CD1c-positive myeloid dendritic cell (primary cell): ENCODE results near the gene CCDC93.

ENCODE experiments used
- DNase-seq: peaks from one replicate; pipeline ENCODE4 v3.0.0-alpha.2; 2016; ENCODE audit errors: extremely low spot score

CCDC93 gene, protein sequence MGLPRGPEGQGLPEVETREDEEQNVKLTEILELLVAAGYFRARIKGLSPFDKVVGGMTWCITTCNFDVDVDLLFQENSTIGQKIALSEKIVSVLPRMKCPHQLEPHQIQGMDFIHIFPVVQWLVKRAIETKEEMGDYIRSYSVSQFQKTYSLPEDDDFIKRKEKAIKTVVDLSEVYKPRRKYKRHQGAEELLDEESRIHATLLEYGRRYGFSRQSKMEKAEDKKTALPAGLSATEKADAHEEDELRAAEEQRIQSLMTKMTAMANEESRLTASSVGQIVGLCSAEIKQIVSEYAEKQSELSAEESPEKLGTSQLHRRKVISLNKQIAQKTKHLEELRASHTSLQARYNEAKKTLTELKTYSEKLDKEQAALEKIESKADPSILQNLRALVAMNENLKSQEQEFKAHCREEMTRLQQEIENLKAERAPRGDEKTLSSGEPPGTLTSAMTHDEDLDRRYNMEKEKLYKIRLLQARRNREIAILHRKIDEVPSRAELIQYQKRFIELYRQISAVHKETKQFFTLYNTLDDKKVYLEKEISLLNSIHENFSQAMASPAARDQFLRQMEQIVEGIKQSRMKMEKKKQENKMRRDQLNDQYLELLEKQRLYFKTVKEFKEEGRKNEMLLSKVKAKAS

DNA sequence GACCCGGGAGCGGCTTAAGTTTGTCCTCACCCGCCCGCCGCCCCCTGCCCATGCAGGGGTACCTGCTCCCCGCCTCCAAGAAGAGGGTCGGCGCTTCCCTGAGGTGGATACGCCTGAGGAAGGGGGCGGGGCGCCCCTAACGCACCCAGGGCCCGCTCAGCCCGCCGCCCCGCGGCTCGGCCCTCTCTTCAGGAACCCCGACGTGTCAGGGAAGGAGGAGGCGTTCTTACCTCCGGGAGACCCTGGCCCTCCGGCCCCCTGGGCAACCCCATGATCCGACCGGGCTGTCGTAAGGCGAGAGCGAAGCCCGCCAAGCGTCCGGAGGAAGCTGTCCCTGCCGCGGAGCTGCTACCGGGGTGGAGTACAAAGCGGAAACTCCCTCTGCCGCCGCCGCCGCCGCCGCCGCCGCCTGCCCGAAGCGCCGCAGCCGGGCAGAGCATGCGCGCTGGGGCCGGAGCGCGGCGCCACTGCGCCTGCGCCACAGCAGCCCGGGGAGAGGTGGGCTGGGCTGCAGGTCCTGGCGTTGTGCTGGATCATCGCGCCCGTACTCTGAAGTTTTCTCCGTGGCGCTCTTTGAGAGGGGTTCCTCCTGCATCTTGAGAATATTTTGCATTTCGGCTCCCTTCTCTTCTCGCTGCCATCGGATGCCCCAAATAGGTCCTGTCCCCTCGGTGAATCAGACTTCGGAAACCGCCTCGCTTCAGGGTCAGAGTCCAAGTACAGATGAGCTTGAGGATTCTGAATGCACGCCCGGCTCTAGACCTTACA lies at the start of gene CCDC93:
Gene CCDC93, minus strand, starts transcription at position 347 of the 768 bp plus-strand sequence. Its CDS starts 75 bp downstream, at position 272.
- peak; percentile 95 for DNase-seq

DNA sequence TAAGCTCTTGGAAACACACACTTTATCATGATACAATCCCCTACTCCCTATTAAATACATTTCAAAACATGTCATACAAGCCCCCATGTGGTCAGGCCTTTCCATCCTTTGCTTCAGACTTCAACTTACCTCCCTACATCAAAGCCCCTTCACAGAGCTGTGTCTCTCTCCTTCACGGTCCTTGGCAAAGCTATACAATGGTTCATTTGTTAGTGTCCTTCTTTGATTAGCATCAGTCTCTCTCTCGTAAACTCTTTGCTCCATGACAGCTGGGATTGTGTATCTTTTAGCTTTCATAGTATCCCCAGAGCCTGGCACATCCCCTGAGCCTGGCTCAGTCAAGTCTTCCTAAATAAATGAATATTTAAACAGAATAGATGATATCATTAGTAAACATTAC lies 48.8 kb upstream of the CCDC93 start:
- no peak for DNase-seq

DNA sequence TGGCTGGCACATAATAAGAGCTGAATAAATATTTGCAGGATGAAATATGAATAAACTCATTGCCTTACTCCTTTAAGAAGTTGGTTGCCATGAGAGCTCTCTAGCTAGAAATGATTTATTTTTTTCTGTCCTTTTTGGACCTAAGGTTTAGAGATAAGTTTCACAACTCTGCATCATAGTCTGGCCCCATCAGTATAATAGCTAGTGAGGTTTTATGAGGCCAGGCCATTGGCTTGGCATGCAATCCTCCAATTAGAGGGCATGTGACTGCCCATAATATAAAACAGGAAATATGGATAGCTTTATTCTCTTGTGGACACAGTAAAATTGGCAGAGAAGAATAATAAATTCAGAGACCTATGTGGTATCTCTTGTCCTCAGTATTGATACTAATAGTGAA lies 48.2 kb upstream of the CCDC93 start:
- no peak for DNase-seq

DNA sequence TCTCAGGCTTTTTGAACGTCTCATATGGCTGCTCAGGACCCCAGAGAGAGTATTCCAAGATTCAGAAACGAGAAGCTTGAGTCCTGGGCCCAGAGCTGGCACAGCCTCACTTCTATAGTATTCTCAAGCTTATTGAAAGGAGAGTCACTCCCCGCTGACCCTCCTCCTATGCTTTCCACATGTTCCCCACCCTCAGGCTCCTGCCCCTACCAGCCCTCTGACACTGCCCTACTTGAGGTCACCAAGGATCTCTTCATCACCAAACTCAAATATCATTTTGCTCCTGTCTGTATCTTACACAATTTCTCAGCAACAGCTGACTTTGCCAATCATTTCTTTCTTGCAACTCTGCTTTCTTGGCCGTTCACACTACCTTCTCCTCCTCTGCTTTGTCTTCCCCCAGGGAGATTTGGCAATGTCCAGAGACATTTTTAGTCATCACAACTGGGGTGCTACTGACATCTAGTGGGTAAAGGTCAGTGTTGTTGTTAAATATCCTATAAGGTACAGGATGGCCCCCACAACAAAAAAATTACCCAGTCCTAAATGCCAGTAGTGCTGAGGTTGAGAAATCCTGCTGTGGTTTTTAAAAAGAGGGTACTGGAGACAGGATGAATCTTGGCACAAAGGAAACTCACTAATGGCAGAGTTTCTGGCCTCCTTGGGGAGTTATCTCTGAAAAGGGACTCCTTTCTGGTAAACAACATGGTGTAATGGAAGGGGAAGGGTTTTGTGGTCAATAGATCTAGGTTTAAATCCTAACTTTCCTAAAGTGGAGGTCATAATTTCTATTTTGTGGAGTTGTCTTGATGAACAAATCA lies 47.5 kb upstream of the CCDC93 start:
- peak; percentile 84 for DNase-seq

DNA sequence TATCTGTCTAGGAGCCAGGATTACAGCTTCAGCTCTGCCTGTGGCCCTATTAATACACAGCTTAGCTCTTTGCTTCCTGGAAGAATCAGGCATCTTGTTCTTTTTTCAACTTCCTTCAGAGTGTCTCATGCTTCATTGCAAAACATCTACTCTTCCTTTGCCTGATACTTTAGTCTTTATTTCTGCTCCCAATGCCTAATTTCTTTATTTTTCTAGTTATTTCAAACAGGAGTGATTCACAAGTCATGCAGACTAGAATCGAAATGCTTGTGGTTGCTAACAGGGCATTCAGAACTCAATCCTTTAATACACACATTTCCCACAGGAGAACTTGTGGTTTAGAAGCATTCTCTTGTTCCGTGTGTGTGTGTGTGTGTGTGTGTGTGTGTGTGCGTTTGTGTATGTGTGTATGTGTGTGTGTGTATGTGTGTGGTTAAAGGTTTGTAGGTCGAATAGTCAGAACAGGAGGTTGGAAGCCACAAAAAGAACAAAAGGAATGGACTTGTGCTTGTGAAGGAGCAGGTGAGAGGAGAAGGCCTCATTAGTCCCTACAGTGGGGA lies 46.1 kb upstream of the CCDC93 start:
- peak; percentile 18 for DNase-seq

DNA sequence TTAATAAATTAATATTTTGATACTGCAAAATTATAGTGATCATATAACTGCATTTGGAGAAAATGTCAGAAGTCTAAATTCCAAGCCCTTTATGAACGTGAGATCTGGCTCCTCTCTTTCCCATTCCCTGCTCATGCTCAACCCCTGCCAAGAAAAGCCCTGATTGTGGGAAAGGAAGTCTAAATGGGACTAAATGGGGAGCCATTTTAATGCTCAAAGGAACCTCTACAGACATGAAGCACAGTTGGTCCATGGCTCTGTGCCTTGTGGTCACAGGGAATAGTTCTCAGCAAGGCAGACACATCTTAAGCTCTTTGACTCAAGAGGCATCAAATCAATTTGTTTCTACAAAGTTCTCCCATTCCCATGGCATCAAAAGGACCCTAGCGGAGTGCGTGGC lies 45.1 kb upstream of the CCDC93 start:
- DNase-seq: no peak

DNA sequence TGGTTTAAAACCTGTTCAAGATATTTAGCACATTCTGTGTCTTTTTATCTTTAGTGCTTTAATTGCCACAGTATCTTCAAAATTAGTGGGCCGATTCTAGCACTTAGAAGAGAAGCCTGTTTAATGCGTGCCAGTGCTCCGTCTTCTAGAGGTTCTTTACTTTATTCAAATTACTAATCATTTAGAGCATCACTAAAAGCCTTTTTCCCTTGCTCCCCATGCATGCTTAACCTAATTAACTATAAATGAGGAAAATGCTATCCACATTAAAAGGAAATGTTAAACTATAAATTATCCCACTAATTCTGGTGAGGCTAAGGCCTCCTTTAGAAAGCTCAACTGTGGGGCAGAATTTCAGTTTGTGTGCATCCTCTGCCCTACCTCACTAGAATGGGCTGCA lies 42.9 kb upstream of the CCDC93 start:
- DNase-seq: no peak

DNA sequence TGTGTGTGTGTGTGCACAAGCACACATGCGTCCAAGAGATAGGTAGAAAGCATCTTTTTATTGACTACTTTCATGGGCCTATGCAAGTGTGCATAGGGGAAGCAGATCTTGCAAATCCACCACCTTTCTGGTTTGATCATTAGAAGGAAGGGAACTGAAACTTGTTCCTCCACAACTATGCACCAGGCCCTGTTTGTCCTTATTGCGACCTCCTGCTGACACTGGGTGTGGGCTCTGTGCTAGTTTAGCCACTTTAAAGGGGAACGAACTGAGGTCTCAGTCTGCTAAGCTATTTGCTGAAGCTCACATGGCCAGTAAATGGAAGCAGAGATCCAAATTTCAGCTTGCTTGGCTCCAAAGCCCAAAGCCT lies 42.3 kb upstream of the CCDC93 start:
- DNase-seq: peak; percentile 87

DNA sequence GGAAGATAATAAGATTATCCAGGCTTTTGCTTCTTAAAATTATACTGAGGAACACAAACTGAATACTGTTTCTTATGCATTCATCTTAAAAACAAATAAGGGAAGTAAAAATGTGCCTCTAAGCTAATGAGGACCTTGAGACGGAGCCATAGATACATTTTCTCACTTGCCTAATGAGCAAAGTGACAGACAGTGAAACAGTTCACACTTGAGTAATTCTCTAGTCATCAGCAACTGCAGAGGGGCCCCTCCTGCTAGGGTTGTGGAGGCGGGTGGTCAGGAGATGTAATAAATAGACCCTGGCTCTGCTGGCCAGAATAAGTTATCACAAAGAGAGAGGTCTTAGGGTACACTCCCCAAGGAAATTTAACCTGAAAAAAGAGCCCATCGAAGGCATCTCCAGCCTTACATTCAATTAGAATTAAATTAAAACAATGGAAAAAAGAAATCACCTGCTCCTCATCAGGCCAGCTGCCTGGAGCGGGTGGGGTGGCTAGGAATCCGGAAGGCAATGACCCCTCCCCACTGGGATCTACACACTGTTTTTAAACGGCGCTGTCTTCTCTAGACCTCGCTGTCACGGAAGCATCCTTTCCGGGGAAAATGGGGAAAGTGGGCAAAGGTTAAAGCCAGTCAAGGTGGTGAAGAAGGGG lies 41.8 kb upstream of the CCDC93 start:
- peak; percentile 45 for DNase-seq

DNA sequence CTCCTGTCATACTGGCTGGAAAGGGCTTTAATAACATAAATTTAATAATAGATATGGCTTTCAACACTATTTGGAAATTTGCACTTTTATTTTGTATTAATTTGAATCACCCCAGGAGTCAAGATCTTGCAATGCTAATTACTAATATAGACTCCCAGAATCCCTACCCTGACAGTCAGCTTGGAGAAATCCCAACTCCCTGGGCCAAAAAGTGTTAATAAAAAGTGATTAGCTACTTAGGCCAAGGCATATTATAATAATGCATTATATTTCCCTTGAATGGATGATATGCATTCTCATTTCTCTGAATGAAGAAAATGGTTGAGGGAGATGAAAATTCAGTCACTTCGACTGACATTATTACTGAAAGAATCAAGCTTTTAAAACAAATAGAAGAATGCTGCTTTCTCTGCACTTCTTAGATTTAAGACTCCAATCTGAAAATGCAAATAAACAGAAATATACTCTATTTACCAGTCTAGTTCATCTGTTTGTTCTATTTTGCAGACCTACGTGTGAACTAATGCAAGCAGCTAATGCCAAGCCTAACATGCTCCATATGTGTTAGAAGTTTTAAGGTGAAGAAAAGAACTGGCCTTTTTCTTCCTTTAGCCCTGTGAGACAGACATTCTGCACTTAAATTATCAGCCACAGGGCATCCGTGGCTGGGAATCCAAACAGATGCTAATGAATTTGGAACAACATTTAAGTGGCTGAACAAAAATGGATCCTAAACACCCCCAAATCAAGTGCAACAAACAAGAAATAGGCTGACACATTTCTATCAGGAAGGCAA lies 40.5 kb upstream of the CCDC93 start:
- DNase-seq: no peak

DNA sequence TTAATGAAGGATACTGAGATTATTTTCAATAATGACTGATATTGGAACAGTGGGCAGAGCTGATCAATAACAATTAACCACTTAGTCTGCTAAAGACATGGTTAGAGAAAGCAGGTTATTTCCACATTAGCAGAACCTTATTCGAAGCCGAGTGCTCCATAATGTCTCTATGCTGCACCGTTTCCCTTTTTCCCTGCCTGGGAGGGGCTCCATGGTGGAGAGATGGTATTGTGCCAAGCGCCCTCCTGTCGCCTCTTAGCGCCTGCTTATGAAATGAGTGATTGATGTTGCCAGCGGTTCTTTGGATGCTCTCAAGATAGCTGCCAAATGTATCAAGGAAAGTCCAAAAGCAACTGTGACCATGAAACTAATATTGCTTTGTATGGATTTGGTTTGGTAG lies 39.8 kb upstream of the CCDC93 start:
- no peak for DNase-seq

DNA sequence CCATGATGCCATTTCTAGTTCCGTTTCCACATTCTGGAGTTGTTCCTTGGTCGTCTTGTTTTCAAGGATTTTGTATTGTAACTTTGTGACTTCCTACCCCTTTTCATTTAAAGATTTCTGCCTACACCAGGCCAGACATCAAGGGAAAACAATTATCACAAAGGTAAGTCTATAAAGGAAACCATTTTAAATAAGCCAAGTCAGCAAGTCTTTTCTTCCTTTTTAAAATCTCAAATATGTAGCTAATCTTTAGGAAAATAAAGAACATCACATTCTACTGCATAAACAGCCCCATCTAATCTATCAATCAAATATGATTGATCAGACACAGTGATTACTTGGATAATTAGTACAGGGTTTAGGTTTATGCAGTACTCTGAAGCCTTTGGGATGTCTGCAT lies 38.6 kb upstream of the CCDC93 start:
- DNase-seq: no peak

DNA sequence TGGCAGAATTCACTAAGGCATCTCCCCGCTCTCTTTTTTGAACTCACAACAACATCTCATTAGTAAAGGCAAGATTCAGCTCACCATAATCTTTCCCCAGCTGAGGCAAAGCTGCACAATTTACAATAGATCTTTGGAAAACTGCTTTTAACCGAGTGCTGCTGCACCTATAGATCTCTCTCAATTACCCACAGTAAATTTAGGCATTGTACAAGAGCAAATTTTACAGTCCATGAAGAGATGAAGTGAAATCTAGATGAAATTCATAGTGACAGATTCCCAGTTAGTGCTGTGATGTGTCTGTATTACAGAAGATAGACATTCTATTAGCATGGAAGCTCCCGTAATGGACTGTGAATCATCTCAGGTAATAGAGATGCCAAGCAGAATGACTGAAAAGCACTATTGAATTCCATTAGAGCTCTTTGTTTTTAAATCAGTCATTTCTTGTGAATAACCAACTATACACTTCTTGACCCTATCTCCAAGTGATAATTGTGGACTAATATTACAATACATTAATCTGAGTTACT lies 38.0 kb upstream of the CCDC93 start:
- DNase-seq: no peak

DNA sequence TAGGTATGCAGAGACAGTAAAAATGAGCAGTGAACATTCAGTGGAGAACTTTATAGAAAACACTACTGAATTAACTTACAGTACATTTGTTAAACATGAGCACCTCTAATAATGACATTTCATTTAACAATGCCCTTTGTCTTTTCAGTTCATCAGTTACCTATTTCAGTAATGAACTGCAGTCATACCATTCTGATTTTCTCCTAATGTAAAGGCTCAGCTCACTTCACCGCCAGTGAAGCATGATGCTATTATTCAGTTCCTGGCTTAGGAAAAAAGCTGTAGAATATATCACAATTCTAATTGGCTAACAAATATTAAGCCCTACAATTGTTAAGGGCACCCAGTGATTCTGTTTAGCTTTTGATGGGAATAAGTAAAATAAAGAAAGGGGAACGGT lies 37.1 kb upstream of the CCDC93 start:
- DNase-seq: no peak

DNA sequence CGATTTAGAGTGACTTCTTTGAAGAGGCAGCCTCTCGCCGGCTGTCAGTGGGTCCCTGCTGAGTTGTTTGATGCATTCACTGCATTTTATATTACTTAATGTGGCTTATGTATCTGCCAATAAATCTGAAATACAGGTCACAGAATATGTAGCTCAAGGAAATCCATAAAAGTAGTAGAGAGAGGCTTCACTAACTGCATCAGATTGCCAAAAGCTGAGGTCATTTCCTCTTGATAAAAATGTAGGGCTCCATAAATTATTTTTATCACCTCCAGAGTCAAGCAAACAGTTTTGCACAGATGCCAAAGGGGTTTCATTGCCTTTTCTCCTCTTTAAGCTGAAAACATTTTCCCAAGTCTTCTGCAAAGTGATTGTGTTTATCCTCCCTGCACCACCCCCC lies 36.5 kb upstream of the CCDC93 start:
- DNase-seq: no peak

DNA sequence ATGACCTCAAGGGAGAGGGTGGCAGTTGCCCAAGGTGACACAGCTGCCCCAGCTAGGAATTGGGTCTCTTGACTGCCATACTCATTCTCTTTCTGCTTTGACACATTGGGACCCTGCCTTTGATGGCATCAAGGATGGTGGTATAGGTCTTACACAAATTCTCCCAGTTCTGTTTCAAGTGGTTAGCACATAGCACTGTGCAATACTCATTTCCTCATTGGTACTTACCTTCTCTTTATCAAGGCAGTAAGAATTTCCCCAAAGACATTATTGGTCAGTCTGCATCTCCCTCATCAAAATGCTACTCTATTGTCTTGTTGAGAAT lies 35.9 kb upstream of the CCDC93 start:
- DNase-seq: peak; percentile 34

DNA sequence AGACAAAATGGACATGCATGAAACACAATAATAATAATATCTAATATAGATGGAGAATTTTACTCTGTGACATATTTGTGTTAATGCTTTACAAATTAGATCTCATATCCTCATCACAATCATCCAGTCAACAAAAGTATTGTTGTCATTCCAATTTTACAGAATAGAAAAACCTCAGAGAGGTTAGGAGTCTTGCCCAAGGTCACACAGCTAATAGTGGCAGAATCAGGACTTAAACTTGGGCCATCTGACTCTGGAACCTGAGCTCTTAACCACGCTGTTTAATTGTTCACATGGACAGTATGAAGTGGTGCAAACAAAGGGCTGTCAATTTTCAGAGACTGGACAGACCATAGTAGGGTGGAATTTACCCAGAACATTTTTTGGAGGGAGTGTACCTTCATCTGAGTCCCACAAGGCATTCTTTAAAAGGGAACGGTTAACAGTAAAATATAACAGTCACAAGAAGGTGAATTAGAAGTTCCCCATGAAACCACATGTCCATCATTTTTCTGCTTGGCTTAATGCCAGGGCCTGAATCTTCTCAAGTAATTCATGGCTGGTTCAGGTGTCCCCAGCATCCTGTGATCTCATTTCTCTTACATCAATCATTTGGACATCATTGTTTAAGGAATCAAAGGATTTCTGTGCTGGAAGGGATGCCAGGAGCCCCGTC lies 35.4 kb upstream of the CCDC93 start:
- no peak for DNase-seq

DNA sequence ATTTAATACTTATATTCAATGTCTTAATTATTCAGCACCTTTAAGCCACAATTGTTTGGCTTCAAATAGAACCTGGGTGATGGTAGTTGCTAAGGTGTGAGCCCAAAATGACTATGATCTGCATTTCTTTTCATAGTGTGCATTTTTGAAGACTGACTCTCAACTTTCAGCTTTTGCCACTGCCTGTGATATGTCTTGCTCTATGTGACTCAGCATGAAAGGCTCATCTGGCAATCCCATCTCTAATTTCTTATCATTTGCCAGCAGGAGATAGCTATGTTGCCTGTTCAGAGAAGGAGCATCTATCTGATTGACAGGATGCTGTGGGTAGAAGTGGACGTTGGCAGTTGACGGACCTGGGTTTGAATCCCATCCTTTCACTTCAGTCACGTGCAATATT lies 34.5 kb upstream of the CCDC93 start:
- no peak for DNase-seq

DNA sequence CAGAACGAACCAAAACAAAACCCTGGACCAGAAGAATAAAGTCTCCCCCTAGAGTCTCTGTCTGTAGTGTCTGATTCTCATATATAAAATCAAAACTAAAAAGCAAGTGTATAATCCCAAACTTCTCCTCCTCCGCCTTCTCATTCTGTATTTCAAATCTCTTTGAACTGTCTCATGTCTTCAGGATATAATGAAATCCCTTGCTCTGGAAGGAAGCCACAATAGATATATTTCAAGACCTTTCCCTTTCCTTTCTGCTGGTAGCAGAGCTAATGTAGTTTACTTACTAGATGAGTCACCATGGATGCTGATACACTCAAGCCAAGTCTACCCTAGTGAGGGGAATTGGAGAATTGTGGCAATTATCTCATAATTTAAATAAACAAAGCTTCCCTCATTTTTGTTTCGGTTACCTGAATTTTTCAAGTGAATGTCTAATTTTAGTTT lies 33.5 kb upstream of the CCDC93 start:
- no peak for DNase-seq
